Esophagus muscularis mucosa (tissue), 4 donors: ENCODE measurements around the gene PDSS2. TPM values are rescaled to one million over a fixed set of nuclear protein-coding genes. Genes with fewer than 3 reads are reported as not detected.
"Not testable (repeated sequence)": the region's sequence is repeated elsewhere in the genome, so short reads cannot be mapped to it uniquely, and the experiment has no call there.

Source experiments
- DNase-seq: peaks from one replicate; pipeline ENCODE4 v3.0.0-alpha.2; 2017; ENCODE audit errors: extremely low spot score
- H3K27ac ChIP-seq, 4 donors: fragments of 200-600 bp; sonication (generic); replicated peaks in 1 of 4; 1 replicate in 3 of 4; 2 replicates in 1 of 4; pipeline ENCODE4 v1.5.1; 2016 to 2019; ENCODE audit warnings: mild to moderate bottlenecking in 1 of 4
- H3K27me3 ChIP-seq, 4 donors: fragments of 200-600 bp; sonication (generic); one replicate each; pipeline versions ENCODE4 v1.5.1 to v1.6.0; 2016 to 2019
- H3K36me3 ChIP-seq, 4 donors: fragments of 200-600 bp; sonication (generic); one replicate each; pipeline ENCODE4 v1.5.1; 2016 to 2019
- H3K4me1 ChIP-seq, 4 donors: fragments of 200-600 bp; sonication (generic); one replicate each; pipeline ENCODE4 v1.5.1; 2016 to 2019
- H3K4me3 ChIP-seq, 4 donors: fragments of 200-600 bp; sonication (generic); 1 replicate in 2 of 4; 2 replicates in 2 of 4; pipeline ENCODE4 v1.5.1; 2016 to 2019; ENCODE audit warnings: mild to moderate bottlenecking in 4 of 4, moderate library complexity in 1 of 4
- H3K9me3 ChIP-seq, 4 donors: fragments of 200-600 bp; sonication (generic); 1 replicate in 3 of 4; 2 replicates in 1 of 4; pipeline ENCODE4 v1.5.1; 2016 to 2019
- EP300 ChIP-seq: sonication (generic); formaldehyde crosslinking; IDR thresholded peaks from one replicate; pipeline ENCODE4 v1.6.1; 2017; ENCODE audit warnings: antibody characterized with exemption
- POLR2A ChIP-seq: fragments of 450-650 bp; IDR thresholded peaks from one replicate; pipeline ENCODE4 v1.6.1; 2017; ENCODE audit warnings: antibody characterized with exemption, moderate library complexity, mild to moderate bottlenecking, low read depth
- POLR2AphosphoS5 ChIP-seq, 2 donors: sonication (generic); formaldehyde crosslinking; IDR thresholded peaks; one replicate each; pipeline ENCODE4 v1.6.1; 2017; ENCODE audit warnings: antibody characterized with exemption in 2 of 2
- WGBS: methylation state at CpG from one replicate; pipeline ENCODE4 v1.1.5; 2018; 5-methylcytosine and 5-hydroxymethylcytosine counted together
- intact Hi-C: fragments of 100-400 bp; cut with DNase I; formaldehyde crosslinking; loops from one replicate; pipeline ENCODE4 v1.15.1; 2023
- total RNA-seq, 4 donors: library from RNA; depleted of rRNA; stranded (reverse); fragments of >200 nt; gene quantifications; one replicate each; pipeline versions ENCODE4 v1.1.0 to v1.2.1, GENCODE V29; 2016
- TF ChIP-seq, protein P1 (sequence below), 3 experiments: fragments of 200-600 bp in 2 of 3; fragments of 450-650 bp in 1 of 3; sonication (generic) in 2 of 3; IDR thresholded peaks; one replicate each; pipeline ENCODE4 v1.5.1; 2017 to 2019; ENCODE audit warnings: antibody characterized with exemption in 3 of 3, mild to moderate bottlenecking in 2 of 3, moderate library complexity in 1 of 3

The PDSS2 gene
- total RNA-seq, 4 donors from 2014 or later, result 6.6 to 10.8 (median 8.7) TPM

DNA sequence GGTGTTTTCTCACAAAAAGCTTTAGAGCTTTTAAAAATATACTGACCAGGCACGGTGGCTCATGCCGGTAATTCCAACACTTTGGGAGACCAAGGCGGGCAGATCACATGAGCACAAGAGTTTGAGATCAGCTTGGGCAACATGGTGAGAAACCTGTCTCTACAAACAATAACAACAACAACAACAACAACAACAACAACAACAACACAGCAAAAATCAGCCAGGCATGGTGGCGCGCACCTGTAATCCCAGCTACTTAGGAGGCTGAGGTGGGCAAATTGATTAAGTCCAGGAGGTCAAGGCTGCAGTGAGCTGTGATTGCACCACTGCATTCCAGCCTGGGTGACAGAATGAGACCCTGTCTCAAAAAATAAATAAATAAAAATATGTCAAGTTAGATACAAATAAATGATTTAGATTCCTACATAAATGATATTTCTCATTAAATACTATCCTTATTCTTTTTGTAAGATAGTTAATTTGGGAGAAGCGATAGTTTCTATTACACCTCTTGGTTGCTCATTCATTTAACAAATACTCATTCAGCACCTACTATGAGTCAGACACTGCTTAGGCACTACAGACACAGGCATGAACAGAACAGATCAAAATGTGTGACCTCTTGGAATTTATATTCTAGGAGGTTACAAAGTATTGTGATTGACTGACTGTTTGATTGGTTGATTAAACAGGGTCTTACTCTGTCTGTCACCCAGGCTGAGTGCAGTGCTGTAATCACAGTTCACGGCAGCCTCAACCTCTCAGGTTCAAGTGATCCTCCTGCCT is 260.5 kb downstream of the PDSS2 start:
- Histone ChIP-seq H3K27me3 (no peaks in the 10 kb centered on the region), H3K4me3 (no peak overlapping the region), H3K9me3 (peaks cover 0 to 2% (median 0%) of the 10 kb centered on the region in 4 donors), H3K4me1 (no peaks in the 10 kb centered on the region), H3K27ac (no peak overlapping the region), H3K36me3 (peaks cover 0 to 9% (median 4%) of the 10 kb centered on the region in 4 donors)
- no peak for DNase-seq
- TF ChIP-seq EP300 (no peak), POLR2AphosphoS5 (IDR thresholded peaks at IDR 0.05) (no peak), POLR2A (no peak)
- TF ChIP-seq, protein P1, sequence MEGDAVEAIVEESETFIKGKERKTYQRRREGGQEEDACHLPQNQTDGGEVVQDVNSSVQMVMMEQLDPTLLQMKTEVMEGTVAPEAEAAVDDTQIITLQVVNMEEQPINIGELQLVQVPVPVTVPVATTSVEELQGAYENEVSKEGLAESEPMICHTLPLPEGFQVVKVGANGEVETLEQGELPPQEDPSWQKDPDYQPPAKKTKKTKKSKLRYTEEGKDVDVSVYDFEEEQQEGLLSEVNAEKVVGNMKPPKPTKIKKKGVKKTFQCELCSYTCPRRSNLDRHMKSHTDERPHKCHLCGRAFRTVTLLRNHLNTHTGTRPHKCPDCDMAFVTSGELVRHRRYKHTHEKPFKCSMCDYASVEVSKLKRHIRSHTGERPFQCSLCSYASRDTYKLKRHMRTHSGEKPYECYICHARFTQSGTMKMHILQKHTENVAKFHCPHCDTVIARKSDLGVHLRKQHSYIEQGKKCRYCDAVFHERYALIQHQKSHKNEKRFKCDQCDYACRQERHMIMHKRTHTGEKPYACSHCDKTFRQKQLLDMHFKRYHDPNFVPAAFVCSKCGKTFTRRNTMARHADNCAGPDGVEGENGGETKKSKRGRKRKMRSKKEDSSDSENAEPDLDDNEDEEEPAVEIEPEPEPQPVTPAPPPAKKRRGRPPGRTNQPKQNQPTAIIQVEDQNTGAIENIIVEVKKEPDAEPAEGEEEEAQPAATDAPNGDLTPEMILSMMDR (IDR thresholded peaks at IDR 0.05), result no peak
- intact Hi-C loops, result no loop called here
- WGBS, result 96% methylated on average over 7 of the region's 7 CpGs

DNA sequence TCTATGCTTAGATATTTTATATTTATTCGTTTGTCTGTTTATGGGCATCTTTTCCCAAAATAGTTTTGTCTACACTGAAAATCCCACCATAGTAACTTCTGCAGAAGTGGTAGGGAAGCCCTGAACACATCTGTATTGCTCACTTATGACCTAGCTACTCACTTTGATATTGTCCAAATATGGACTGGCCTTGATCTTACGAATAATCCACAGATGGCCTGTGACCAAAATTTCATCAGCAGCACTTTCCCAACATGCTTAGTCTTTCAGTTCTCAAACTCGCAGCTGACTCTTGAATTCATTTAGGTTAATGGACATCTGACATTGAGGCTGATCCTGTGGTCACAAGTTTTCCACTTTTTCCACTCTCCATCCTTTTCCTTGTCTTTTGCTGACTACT is 263.2 kb downstream of the PDSS2 start:
- 83% methylated on average over 3 of the region's 3 CpGs for WGBS
- Histone ChIP-seq H3K27me3 (no peaks in the 10 kb centered on the region), H3K27ac (no peak overlapping the region), H3K36me3 (peaks cover 0 to 20% (median 4%) of the 10 kb centered on the region in 4 donors), H3K4me1 (no peaks in the 10 kb centered on the region), H3K4me3 (no peak overlapping the region), H3K9me3 (no peaks in the 10 kb centered on the region)
- no peak for DNase-seq
- intact Hi-C loops, result no loop called here
- TF ChIP-seq, protein P1 (IDR thresholded peaks at IDR 0.05), result no peak
- TF ChIP-seq POLR2AphosphoS5 (IDR thresholded peaks at IDR 0.05) (no peak), EP300 (no peak), POLR2A (no peak)

DNA sequence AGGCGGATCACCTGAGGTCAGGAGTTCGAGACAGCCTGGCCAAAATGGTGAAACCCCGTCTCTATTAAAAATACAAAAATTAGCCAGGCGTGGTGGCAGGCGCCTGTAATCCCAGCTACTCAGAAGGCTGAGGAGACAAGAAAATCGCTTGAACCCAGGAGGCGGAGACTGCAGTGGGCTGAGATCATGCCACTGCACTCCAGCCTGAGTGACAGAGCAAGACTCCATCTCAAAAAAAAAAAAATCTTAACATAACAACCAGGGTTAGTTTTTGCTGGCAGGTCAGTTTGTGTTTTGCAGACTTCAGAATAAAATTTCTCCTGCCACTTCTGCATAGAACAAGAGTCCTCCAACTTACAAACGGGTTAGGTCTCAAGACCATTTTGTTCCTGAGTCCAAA is 264.6 kb downstream of the PDSS2 start:
- H3K9me3 ChIP-seq, H3K27me3 ChIP-seq, DNase-seq, H3K27ac ChIP-seq, H3K4me1 ChIP-seq, intact Hi-C loops, H3K4me3 ChIP-seq: not testable (repeated sequence)
- peaks cover 0 to 20% (median 4%) of the 10 kb centered on the region in 4 donors for H3K36me3 ChIP-seq
- 94% methylated on average over 8 of the region's 8 CpGs for WGBS

DNA sequence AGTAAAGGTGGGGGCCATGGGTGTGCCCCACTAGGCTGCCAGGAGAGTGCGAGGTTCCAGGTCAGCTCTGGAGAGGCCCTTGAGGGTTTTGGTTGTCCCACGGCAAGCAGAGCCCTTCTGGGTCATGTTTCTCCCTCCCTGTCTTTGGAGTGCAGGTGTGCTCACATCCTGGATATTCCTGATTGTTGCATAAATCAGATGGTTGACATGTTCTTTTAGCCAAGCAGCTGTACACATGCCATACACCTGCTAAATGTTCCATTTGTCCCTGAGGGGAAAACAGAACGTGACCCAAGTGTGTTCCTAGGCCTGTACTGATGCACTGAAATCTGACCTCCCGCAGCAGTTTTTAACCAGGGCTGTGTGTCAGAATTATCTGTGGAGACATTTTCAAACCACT is 266.5 kb downstream of the PDSS2 start:
- Histone ChIP-seq H3K27me3 (no peaks in the 10 kb centered on the region), H3K36me3 (peaks cover 0 to 27% (median 0%) of the 10 kb centered on the region in 4 donors), H3K9me3 (no peaks in the 10 kb centered on the region), H3K4me3 (no peak overlapping the region), H3K4me1 (no peaks in the 10 kb centered on the region), H3K27ac (no peak overlapping the region)
- 93% methylated on average over 4 of the region's 4 CpGs for WGBS
- intact Hi-C loops, result no loop called here
- TF ChIP-seq EP300 (no peak), POLR2A (no peak), POLR2AphosphoS5 (IDR thresholded peaks at IDR 0.05) (no peak)
- TF ChIP-seq, protein P1 (IDR thresholded peaks at IDR 0.05), result no peak
- DNase-seq, result no peak

DNA sequence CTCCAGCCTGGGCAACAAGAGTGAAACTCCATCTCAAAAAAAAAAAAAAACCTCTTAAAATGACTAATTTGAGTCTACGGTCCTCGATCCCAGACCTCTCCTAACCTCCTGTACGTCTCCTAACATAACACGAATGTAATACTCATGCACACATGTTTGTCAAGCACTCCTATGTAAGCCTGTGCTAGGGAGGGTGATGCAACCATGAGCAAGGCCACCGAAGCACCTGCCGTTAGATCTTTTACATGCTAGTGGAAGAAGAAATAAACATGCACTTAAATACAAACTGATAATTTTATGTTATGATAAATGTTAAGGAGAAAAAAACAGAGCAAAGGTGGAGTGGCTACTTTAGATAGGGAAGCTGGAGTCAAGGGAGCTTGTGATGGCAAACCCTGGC is 271.7 kb downstream of the PDSS2 start:
- TF ChIP-seq, protein P1 (IDR thresholded peaks at IDR 0.05), result no peak
- TF ChIP-seq POLR2A (no peak), POLR2AphosphoS5 (IDR thresholded peaks at IDR 0.05) (no peak), EP300 (no peak)
- 83% methylated on average over 6 of the region's 6 CpGs for WGBS
- Histone ChIP-seq H3K4me3 (no peak overlapping the region), H3K4me1 (no peaks in the 10 kb centered on the region), H3K27me3 (no peaks in the 10 kb centered on the region), H3K27ac (no peak overlapping the region), H3K36me3 (peaks cover 0 to 24% (median 2%) of the 10 kb centered on the region in 4 donors), H3K9me3 (no peaks in the 10 kb centered on the region)
- intact Hi-C loops, result no loop called here
- no peak for DNase-seq
